HepG2 (cell line): Measurements from ENCODE around the gene DCC. TPM values are rescaled to one million over a fixed set of nuclear protein-coding genes. Genes with fewer than 3 reads are reported as not detected.

Source experiments
- ATAC-seq: fragments of 200-7000 bp; cut with Tn5 transposase; 3 replicates; pipeline ENCODE4 v1.9.1; 2020; ENCODE audit warnings: mild to moderate bottlenecking, moderate library complexity
- BruUV-seq: library from RNA; stranded (reverse); fragments of 400-500 nt; replicated peaks from 2 replicates; lab custom pipeline; 2021; lab: Mats Ljungman, UMichigan
- CTCF ChIA-PET: fragments of 300-600 bp; formaldehyde crosslinking; extraction: SDS; loops from one replicate; lab custom pipeline; 2021; ENCODE audit warnings: low total read pairs, inconsistent platforms, low intra/inter-chr PET ratio; lab: Yijun Ruan, JAX
- POLR2A ChIA-PET: fragments of 350-600 bp; sonication (Branson Sonifier 250); formaldehyde crosslinking; loops from one replicate; lab custom pipeline; 2020; ENCODE audit warnings: antibody characterized with exemption, inconsistent platforms; lab: Yijun Ruan, JAX
- DNase-seq: peaks from one replicate; pipeline ENCODE4 v3.0.0-alpha.2; 2015; ENCODE audit warnings: low spot score
- FAIRE-seq: peaks from 3 replicates; lab custom pipeline; 2011; peaks lifted over from hg19 to GRCh38; lab: Jason Lieb, UNC
- H2AFZ ChIP-seq: one replicate; pipeline ENCODE4 v1.6.1; 2011; ENCODE audit warnings: low read length, inconsistent platforms
- H3K27ac ChIP-seq: fragments of 300-600 bp; 3 replicates; pipeline ENCODE4 v1.8.0; 2011; ENCODE audit warnings: mixed run types, mild to moderate bottlenecking, mixed read lengths, low read length, inconsistent platforms; ENCODE audit not compliant: insufficient read depth; ENCODE audit errors: extremely low read length
- H3K27me3 ChIP-seq, 2 experiments: fragments of 200-600 bp in 1 of 2; 2 replicates in 1 of 2; 3 replicates in 1 of 2; pipeline versions ENCODE4 v1.6.0 to v1.8.0; 2011; ENCODE audit warnings: low read length in 2 of 2, mild to moderate bottlenecking in 2 of 2, moderate library complexity in 2 of 2, inconsistent platforms in 1 of 2; ENCODE audit not compliant: insufficient read depth in 2 of 2, control insufficient read depth in 1 of 2
- H3K36me3 ChIP-seq, 2 experiments: fragments of 200-600 bp in 1 of 2; replicated peaks in 1 of 2; 2 replicates in 1 of 2; 3 replicates in 1 of 2; pipeline versions ENCODE4 v1.5.1 to v1.8.0; 2011; ENCODE audit warnings: low read length in 2 of 2, inconsistent platforms in 1 of 2; ENCODE audit not compliant: insufficient read depth in 2 of 2, control insufficient read depth in 1 of 2
- H3K4me1 ChIP-seq: 2 replicates; pipeline ENCODE4 v1.5.1; 2012; ENCODE audit warnings: low read length, inconsistent platforms; ENCODE audit not compliant: insufficient read depth
- H3K4me2 ChIP-seq: 2 replicates; pipeline ENCODE4 v1.6.0; 2011; ENCODE audit warnings: low read depth, low read length, inconsistent platforms
- H3K4me3 ChIP-seq, 3 experiments: fragments of 200-600 bp in 1 of 3; sonication (generic), shearing (Covaris generic) in 1 of 3; replicated peaks in 1 of 3; 2 replicates each; pipeline ENCODE4 v1.5.1; 2011 to 2016; ENCODE audit warnings: low read length in 3 of 3, inconsistent platforms in 2 of 3, low read depth in 2 of 3, mild to moderate bottlenecking in 2 of 3, control low read depth in 1 of 3, mixed read lengths in 1 of 3; ENCODE audit not compliant: insufficient read depth in 1 of 3
- H3K79me2 ChIP-seq: one replicate; pipeline ENCODE4 v1.6.1; 2011; ENCODE audit warnings: low read length, inconsistent platforms; ENCODE audit not compliant: insufficient read depth
- H3K9ac ChIP-seq: 2 replicates; pipeline ENCODE4 v1.6.0; 2011; ENCODE audit warnings: mild to moderate bottlenecking, low read depth, low read length, inconsistent platforms; ENCODE audit not compliant: insufficient read depth
- H3K9me3 ChIP-seq: 2 replicates; pipeline ENCODE4 v1.5.1; 2012; ENCODE audit warnings: mild to moderate bottlenecking, low read length
- H4K20me1 ChIP-seq: 2 replicates; pipeline ENCODE4 v1.6.0; 2011; ENCODE audit warnings: inconsistent platforms, mild to moderate bottlenecking, low read length, moderate library complexity; ENCODE audit not compliant: insufficient read depth
- BCL6 ChIP-seq: IDR thresholded peaks from 2 replicates; pipeline ENCODE4 v1.6.1; 2016; ENCODE audit warnings: missing genetic modification reagents, missing compliant biosample characterization
- ELF3 ChIP-seq: IDR thresholded peaks from 2 replicates; pipeline ENCODE4 v1.6.1; 2016; ENCODE audit warnings: missing genetic modification reagents, missing compliant biosample characterization
- EP300 ChIP-seq, 3 experiments: sonication (generic) in 1 of 3; formaldehyde crosslinking in 1 of 3; IDR thresholded peaks; 2 replicates each; pipeline versions ENCODE4 v1.5.1 to v1.6.1; 2011 to 2020; ENCODE audit warnings: low read depth in 2 of 3, low read length in 2 of 3, borderline replicate concordance in 1 of 3, improper control_type of control experiment in 1 of 3, mild to moderate bottlenecking in 1 of 3, missing genetic modification reagents in 1 of 3, moderate library complexity in 1 of 3
- FOXA1 ChIP-seq, 2 experiments: fragments of 450-650 bp in 1 of 2; sonication (generic) in 1 of 2; formaldehyde crosslinking in 1 of 2; IDR thresholded peaks; 2 replicates each; pipeline versions ENCODE4 v1.4.0 to v1.6.1; 2016 to 2020; ENCODE audit warnings: missing genetic modification reagents in 1 of 2
- MEF2D ChIP-seq: sonication (generic); formaldehyde crosslinking; IDR thresholded peaks from 2 replicates; pipeline ENCODE4 v1.5.1; 2020; ENCODE audit warnings: mild to moderate bottlenecking, missing genetic modification reagents
- PAWR ChIP-seq: sonication (generic); formaldehyde crosslinking; IDR thresholded peaks from 2 replicates; pipeline ENCODE4 v1.4.0; 2020; ENCODE audit warnings: missing genetic modification reagents, mild to moderate bottlenecking, borderline replicate concordance
- RAD51 ChIP-seq: fragments of 450-650 bp; IDR thresholded peaks from 2 replicates; pipeline ENCODE4 v1.6.1; 2016; ENCODE audit warnings: borderline replicate concordance
- ZBTB21 ChIP-seq: sonication (generic); formaldehyde crosslinking; IDR thresholded peaks from 2 replicates; pipeline ENCODE4 v1.4.0; 2020; ENCODE audit warnings: missing genetic modification reagents
- ZNF207 ChIP-seq: fragments of 450-650 bp; IDR thresholded peaks from 2 replicates; pipeline ENCODE4 v1.6.1; 2016; ENCODE audit warnings: antibody characterized with exemption, borderline replicate concordance
- WGBS: methylation state at CpG from one replicate; pipeline ENCODE4 v1.1.6; 2017; ENCODE audit warnings: low lambda C conversion rate; 5-methylcytosine and 5-hydroxymethylcytosine counted together
- in situ Hi-C: cut with HindIII; loops from 2 replicates; pipeline ENCODE4 v1.10.0; 2017; ENCODE audit warnings: low pct_unique_long_range_greater_than_20kb; ENCODE audit not compliant: extremely low pct_ligation_motif_present
- intact Hi-C: fragments of 100-400 bp; cut with micrococcal nuclease; formaldehyde crosslinking; loops from one replicate; pipeline ENCODE4 v1.10.0; 2022; ENCODE audit not compliant: unreplicated experiment
- polyA plus RNA-seq, 8 experiments: library from polyadenylated mRNA; depleted of rRNA in 3 of 8; stranded (reverse) in 7 of 8; unstranded in 1 of 8; fragments of >200 nt; fragmentation: Illumina TruSeq in 4 of 8; extraction: Trizol in 4 of 8; gene quantifications; 2 replicates each; pipeline versions ENCODE4 v1.2.1 to v1.2.3, GENCODE V29; 2011 to 2016; ENCODE audit warnings: low read depth in 4 of 8, missing spikeins in 1 of 8, mixed read lengths in 1 of 8; ENCODE audit not compliant: insufficient read depth in 1 of 8
- total RNA-seq, 5 experiments: library from RNA; depleted of rRNA; stranded (reverse); fragments of >200 nt; fragmentation: Illumina TruSeq; extraction: Trizol; gene quantifications; 2 replicates each; pipeline ENCODE4 v1.2.3, GENCODE V29; 2016; ENCODE audit warnings: low read depth in 1 of 5
- TF ChIP-seq, protein P1 (sequence below): IDR thresholded peaks from 2 replicates; pipeline ENCODE4 v1.6.1; 2016; ENCODE audit warnings: low read depth, missing genetic modification reagents, missing compliant biosample characterization
- TF ChIP-seq, protein P2 (sequence below): IDR thresholded peaks from 2 replicates; pipeline ENCODE4 v1.6.1; 2016; ENCODE audit warnings: control low read depth

Gene DCC
- total and polyA plus RNA-seq, 2 of the 13 experiments (the other 11 are each of a cell fraction or from before 2014, with no cell fraction given): not detected

DNA sequence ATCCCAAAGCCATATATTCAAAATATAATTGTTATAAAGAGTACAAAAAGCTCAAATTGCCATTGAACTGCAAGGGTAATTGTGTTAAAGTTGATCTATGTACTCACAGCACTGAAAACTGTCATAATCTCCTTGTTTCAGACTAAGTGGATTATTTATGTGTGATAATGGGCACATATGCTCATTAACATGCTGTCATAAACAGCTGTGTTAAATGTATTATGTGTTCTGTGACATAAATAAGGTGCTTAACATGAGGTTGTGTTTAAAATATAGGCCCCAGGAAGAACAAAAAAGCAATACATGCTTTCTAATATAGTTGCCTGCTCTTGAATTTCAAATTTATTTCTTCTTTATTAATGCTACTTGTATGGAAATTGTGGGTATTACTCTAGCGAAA is 409.5 kb downstream of the DCC start (continued):
- TF ChIP-seq, protein P1, sequence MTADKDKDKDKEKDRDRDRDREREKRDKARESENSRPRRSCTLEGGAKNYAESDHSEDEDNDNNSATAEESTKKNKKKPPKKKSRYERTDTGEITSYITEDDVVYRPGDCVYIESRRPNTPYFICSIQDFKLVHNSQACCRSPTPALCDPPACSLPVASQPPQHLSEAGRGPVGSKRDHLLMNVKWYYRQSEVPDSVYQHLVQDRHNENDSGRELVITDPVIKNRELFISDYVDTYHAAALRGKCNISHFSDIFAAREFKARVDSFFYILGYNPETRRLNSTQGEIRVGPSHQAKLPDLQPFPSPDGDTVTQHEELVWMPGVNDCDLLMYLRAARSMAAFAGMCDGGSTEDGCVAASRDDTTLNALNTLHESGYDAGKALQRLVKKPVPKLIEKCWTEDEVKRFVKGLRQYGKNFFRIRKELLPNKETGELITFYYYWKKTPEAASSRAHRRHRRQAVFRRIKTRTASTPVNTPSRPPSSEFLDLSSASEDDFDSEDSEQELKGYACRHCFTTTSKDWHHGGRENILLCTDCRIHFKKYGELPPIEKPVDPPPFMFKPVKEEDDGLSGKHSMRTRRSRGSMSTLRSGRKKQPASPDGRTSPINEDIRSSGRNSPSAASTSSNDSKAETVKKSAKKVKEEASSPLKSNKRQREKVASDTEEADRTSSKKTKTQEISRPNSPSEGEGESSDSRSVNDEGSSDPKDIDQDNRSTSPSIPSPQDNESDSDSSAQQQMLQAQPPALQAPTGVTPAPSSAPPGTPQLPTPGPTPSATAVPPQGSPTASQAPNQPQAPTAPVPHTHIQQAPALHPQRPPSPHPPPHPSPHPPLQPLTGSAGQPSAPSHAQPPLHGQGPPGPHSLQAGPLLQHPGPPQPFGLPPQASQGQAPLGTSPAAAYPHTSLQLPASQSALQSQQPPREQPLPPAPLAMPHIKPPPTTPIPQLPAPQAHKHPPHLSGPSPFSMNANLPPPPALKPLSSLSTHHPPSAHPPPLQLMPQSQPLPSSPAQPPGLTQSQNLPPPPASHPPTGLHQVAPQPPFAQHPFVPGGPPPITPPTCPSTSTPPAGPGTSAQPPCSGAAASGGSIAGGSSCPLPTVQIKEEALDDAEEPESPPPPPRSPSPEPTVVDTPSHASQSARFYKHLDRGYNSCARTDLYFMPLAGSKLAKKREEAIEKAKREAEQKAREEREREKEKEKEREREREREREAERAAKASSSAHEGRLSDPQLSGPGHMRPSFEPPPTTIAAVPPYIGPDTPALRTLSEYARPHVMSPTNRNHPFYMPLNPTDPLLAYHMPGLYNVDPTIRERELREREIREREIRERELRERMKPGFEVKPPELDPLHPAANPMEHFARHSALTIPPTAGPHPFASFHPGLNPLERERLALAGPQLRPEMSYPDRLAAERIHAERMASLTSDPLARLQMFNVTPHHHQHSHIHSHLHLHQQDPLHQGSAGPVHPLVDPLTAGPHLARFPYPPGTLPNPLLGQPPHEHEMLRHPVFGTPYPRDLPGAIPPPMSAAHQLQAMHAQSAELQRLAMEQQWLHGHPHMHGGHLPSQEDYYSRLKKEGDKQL (CRISPR knock-in tag): no peak

DNA sequence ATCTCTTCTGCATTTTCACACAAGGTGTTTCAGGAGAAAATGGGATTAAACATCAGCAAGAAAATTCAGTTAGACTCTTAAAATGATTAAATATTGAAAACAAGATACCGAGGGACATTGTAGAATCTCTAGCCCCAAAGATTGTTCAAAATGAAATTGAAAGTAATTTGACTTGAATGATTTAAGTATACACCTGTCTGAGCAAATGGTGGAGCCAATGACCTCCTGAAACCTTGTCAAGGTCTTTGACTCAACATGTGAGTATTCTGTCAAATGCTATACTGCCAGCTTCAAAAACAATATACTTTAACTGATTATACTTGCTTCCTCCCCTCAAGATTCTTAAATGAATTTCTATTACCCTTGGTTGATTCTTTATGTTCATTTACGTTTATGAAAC is 411.0 kb downstream of the DCC start:
- no peaks in the 10 kb centered on the region for H3K36me3 ChIP-seq
- DNase-seq: no peak
- no peaks in the 10 kb centered on the region for H4K20me1 ChIP-seq
- H3K27me3 ChIP-seq: no peaks in the 10 kb centered on the region
- peaks cover 35% of the 10 kb centered on the region for H3K9me3 ChIP-seq
- WGBS: 1% methylated on average over 2 of the region's 2 CpGs
- H2AFZ ChIP-seq: no peak overlapping the region
- POLR2A ChIA-PET: no interaction called here
- H3K4me3 ChIP-seq: no peak overlapping the region
- no peaks in the 10 kb centered on the region for H3K4me1 ChIP-seq
- no peak overlapping the region for H3K4me2 ChIP-seq
- no peak for ATAC-seq
- no peaks in the 10 kb centered on the region for H3K79me2 ChIP-seq
- CTCF ChIA-PET: no interaction called here
- H3K9ac ChIP-seq: no peak overlapping the region
- TF ChIP-seq FOXA1 (IDR thresholded peaks at IDR 0.05): no peak
- TF ChIP-seq FOXA1 (CRISPR knock-in tag; IDR thresholded peaks at IDR 0.05): no peak
- TF ChIP-seq EP300 (IDR thresholded peaks at IDR 0.05; ENCODE audit: low read depth in 2 of 2, low read length in 2 of 2): no peak
- TF ChIP-seq EP300 (CRISPR knock-in tag; IDR thresholded peaks at IDR 0.05; ENCODE audit: borderline replicate concordance): no peak
- no peak for TF ChIP-seq RAD51
- TF ChIP-seq ELF3 (CRISPR knock-in tag): no peak
- no peak for TF ChIP-seq MEF2D
- no peak for TF ChIP-seq ZNF207
- TF ChIP-seq, protein P2, sequence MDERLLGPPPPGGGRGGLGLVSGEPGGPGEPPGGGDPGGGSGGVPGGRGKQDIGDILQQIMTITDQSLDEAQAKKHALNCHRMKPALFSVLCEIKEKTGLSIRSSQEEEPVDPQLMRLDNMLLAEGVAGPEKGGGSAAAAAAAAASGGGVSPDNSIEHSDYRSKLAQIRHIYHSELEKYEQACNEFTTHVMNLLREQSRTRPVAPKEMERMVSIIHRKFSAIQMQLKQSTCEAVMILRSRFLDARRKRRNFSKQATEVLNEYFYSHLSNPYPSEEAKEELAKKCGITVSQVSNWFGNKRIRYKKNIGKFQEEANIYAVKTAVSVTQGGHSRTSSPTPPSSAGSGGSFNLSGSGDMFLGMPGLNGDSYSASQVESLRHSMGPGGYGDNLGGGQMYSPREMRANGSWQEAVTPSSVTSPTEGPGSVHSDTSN (CRISPR knock-in tag): no peak
- no peak for TF ChIP-seq BCL6 (CRISPR knock-in tag)
- no peak for TF ChIP-seq ZBTB21 (CRISPR knock-in tag)
- TF ChIP-seq PAWR (CRISPR knock-in tag): no peak
- in situ Hi-C loops (loop anchor here (25.0 kb wide), 1 partner anchor 111 kb away; no protein-coding TSS in a partner anchor), intact Hi-C loops (no loop called here)
- H3K27ac ChIP-seq: no peak overlapping the region
- BruUV-seq: no TSS peak
- no peak for FAIRE-seq
